NCI-H1694 treated with DMSO at 0.1 percent for 48 hours (cell line): ENCODE results near the gene ULK3.

Experiments used
- DNase-seq: peaks from one replicate; lab custom pipeline; 2025; lab: John Stamatoyannopoulos, UW

Gene ULK3

DNA sequence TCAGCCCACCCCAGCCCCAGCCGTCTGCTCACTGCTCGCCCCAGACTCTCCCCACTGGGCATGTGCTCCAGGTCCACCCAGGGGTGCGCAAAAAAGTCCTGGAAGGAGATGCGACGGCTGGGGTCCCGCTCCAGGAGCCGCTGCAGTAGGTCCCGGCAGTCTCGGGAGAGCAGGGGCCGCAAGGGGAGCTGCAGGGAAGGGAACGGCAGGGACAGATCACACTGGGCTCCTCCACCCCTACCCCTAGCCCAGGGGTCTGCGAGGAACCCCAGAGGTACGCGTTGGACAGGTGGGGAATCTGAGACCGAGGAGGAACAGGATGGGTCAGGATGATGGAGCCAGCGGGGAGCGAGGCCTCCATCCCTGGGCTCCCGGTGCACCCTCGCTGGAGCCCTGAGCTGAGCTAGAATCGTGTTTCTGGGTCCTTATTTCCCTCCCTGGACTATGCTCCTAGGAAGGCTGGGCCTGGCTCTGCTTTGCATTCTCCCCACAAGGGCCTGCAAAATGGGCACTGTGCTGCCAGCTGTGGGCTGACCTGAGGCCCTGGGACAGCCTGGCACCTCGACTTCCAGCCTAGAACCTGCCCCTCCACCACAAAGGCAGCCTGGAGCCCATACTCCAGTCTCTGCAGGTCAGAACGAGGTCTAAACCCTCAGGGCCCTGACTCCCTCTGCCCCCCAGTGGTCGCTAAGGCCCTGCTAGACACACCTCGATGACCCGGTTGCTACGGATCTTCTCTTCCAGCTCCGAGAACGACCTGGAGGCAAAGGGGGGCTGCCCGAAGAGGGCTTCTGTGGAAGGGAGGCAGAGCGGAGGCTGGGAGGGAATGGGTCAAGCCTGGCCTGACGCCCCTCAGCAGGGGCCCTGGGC, 3.2 kb downstream of the ULK3 start:
- DNase-seq: no peak

DNA sequence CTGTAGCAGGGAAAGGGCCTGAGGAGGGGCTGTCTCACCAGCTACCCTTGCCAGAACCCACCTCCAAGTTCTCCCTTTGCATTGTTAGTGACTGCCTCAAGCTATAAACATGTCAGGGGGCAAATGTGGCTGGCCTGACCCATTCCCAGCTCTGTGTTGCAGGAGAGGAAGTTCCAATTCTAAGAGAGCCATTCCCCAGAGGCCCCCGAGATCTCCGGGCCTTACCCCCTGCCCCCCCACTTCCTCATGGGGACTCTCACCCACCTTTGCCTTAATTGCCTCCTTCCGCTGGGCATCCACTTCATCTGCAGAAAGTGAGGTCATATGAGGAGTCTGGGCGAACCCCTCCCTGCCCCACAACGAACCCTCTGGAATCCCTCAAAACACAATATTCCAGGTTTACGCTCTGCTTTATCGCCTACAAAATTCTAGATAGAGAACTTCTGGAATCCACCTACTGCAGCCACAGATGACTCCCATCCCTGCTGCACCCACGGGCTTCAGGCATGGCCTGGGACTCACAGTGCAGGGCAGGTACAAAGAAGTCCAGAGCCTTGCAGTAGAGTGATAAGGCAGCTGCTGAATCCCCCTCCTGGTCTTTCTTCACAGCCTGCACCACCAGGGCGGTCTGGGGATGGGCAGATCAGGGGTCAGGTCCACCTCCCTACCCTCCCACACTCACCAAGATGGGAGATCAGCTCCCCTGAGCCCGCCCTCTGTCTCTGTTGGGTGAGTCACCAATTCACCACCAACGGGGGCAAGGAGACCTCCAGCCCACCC, 4.0 kb downstream of the ULK3 start:
- no peak for DNase-seq

DNA sequence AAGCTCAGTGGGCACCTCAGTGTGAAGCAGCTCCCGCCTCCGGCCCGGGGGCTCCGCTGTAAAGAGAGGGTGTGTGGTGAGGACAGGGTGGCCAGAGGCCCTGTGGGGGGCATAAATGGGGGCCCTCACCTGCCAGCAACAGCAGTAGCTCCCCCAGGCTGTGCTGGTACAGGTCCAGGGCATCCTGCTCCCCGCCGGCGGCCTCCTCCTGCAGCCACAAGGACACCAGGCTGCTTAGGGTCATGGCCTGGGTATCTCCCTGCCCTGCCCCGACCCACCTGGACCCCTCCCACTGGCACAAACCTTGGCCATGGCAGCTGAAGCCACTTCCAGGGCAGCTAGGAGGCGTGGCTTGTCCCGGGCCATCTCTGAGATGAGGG, 4.8 kb downstream of the ULK3 start:
- DNase-seq: no peak

GRCh38 chr15:74837482-74838136, 5.3 kb downstream of the ULK3 start:
- no peak for DNase-seq

DNA sequence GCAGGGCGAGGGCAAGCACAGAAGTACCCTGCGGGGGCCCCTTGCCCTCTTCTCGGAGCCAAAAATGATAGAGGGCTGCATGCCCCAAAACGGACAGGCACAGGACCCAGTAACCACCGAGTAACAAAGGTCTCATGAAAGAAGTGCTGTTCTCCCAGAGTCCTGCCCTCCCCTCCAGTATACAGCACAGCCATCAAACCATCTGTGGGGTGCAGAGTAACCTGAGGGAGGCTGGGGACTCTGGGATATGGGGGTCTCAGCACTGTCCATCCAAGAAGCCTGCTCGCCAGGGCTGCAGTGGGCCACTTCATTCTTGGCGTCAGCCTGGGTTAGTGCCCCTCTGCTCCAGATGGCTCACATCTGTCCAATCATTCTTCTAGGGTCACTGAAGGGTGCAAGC, 6.1 kb downstream of the ULK3 start:
- no peak for DNase-seq

DNA sequence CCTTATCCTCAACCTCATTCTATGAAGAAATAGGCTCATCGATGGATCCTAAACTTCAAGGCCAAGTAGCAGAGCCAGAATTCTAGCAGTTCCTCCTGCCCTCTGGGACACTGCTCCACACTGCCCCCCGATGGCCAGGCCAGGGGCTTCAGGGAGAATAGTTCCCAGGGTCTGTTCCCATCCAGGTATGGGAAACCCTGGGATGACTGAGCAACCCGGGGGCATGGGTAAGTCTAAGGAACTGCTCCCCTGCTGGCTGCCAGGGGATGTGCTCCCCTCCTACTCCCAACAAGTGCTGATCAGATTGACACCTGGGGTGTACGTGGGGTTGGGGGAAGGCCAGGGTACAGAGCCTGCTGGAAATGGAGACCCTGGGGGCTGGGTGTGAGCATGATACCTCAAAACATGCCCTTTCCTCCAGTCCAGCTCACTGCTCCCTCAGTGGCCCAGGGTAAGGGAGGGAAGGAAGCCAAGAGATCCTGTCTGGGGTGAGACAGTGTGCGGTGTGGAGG, 7.6 kb downstream of the ULK3 start:
- peak; percentile 68 for DNase-seq

GRCh38 chr15:74833376-74834107, 9.4 kb downstream of the ULK3 start:
- no peak for DNase-seq

DNA sequence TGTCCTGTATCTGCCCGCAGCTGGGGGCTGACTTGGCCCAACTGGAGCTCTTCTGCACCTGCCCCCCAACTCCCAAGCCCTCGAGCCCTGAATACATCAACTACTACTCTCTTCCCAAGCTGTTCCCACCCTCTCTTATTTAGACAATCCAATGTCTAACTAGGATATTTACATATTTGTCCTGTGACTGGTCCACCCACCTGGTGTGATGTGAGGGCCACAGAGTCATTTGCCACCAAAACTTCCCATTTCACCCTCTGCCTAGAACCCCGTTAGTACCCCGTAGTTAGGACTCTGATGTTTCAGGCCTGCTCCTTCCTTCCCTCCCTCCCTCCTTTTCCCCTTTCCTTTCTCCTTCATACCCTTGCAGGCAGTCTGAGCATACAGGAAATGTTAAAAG, 10.1 kb downstream of the ULK3 start:
- DNase-seq: peak; percentile 11

GRCh38 chr15:74831813-74832495, 11.0 kb downstream of the ULK3 start:
- no peak for DNase-seq

- DNase-seq: peak; percentile 70
These were observed 12.1 kb downstream of the ULK3 start for GRCh38 chr15:74830868-74831267.

GRCh38 chr15:74829991-74830390, 13.0 kb downstream of the ULK3 start:
- DNase-seq: no peak

GRCh38 chr15:74829486-74829885, 13.5 kb downstream of the ULK3 start:
- DNase-seq: no peak

GRCh38 chr15:74828835-74829234, 14.1 kb downstream of the ULK3 start:
- no peak for DNase-seq

DNA sequence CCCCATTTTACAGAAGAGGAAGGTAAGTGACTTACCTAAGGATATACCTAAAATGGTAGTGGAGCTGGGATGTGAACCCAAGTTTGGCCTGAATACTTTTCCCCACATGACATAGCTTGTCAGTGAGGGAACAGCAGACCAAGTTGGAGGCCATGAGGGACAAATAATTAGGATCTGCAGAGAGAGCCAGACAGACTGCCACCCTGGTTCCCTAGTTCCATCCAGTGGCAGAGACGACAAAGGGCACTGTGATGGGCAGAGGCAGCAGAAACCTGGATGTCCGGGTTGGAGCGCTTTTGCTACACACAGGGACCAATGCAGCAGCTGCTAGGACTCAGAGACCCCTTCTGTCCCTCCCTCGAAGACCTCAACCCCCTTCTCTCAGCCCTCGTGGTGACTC, 15.3 kb downstream of the ULK3 start:
- DNase-seq: no peak

- DNase-seq: no peak
These were observed 16.0 kb downstream of the ULK3 start for GRCh38 chr15:74826921-74827320.

GRCh38 chr15:74826364-74826819, 16.6 kb downstream of the ULK3 start, which contains the start of gene CPLX3:
Gene CPLX3, plus strand, starts transcription at chr15:74826627. Its CDS starts 77 bp downstream, at chr15:74826704.
- no peak for DNase-seq

DNA sequence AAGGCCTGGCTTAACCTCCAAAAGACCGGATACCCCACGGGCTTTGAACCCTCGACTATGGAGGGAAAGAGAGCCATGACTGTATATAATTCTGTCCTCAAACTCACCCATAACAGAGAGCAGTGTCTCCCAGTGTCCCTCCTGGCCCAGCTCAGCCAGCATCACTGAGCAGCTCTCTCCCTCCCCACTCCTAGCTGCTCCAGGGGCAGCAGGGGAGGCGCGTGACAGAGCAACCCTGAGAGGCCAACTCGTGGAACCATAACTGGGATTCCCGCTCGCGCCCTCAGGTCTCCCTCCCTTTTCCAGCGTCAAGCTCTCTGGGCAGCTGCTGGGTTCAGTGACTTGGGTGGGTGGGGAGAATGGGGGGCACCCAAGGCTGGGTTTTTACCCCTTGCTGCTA, 17.1 kb downstream of the ULK3 start:
- no peak for DNase-seq

DNA sequence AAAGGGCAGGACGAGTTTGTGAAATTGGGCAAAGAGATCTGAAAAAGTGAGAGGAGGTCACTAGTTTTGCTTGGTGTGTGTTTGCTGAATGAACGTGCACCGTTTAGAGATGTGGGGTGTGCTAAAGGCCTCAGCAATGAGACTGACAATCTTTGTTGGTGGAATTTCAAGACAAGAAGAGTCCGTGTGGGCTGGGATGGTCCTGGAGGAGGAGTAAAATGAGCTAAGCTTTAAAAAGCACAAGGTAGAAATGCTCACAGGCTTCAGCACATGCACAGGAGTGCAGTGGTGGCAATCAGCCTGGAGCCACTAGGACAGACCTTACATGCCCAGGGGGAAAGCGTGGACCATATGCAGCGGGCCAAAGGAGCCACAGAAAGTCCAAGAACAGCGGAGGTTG, 18.0 kb downstream of the ULK3 start:
- no peak for DNase-seq

DNA sequence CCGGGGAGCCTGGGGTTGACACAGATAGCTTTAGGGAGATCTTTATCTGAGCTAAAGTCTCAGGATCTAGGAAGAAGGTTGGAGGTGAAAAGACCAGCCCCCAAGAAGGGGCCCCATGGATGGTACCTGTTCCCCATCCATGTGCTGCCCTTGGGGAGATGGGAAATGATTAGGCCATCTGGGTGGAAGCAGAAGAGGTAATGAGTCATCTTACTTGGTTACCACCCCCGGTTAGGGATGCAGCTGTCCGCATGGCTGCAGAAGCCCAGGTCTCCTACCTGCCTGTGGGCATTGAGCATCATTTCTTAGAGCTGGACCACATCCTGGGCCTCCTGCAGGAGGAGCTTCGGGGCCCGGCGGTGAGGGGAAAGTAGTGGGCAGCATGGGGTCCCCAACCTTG, 19.6 kb downstream of the ULK3 start:
- no peak for DNase-seq

- no peak for DNase-seq
These were observed 20.7 kb downstream of the ULK3 start for GRCh38 chr15:74822233-74822632.

GRCh38 chr15:74821790-74822158, 21.2 kb downstream of the ULK3 start:
- DNase-seq: no peak
